ENCODE data around the gene TBL1X. TPM values are rescaled to one million over a fixed set of nuclear protein-coding genes. Genes with fewer than 3 reads are reported as not detected.

TBL1X gene
- polyA plus RNA-seq, 1 experiment: 24.9 TPM

DNA sequence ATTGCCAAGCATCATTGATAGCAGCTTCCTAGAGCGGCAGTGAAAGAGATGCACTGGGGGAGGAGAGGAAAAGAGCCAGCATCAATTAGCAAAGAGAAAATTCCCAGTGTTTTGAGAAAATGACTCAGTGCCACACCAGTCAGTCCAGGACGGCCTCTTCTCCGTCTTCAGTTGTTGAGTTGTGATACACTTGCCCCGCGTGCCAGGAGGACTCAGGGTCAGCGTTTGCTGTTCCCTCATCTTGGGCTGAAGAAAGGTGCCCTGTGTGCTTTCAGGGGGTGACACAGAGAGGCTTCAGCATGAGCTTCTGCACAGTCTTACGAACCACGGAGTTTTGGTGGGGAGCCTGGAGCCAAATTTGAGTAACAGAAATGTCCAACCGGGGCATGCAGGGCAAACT lies 218.5 kb downstream of the TBL1X start:
- Histone ChIP-seq H3K9me3 (ENCODE audit: control insufficient read depth, insufficient read depth, low read length) (no peaks in the 10 kb centered on the region), H3K4me3 (ENCODE audit: low read depth, low read length) (no peak overlapping the region), H3K27me3 (ENCODE audit: control insufficient read depth, insufficient read depth, low read length) (no peaks in the 10 kb centered on the region), H3K27ac (ENCODE audit: low read depth, low read length) (no peak overlapping the region)
- ChIA-PET POLR2A (no interaction called here), CTCF (interaction anchor here (0.9 kb wide), 1 partner anchor 866 kb away, joined by 3 read pairs; no protein-coding TSS in a partner anchor)
- no peak for TF ChIP-seq CTCF (IDR thresholded peaks at IDR 0.05; ENCODE audit: low read depth, low read length)
- no peak for DNase-seq (ENCODE audit: low read depth, low spot score)

- no peak for DNase-seq (ENCODE audit: low read depth, low spot score)
- no peak for TF ChIP-seq CTCF (IDR thresholded peaks at IDR 0.05; ENCODE audit: low read depth, low read length)
- Histone ChIP-seq H3K4me3 (ENCODE audit: low read depth, low read length) (no peak overlapping the region), H3K27me3 (ENCODE audit: control insufficient read depth, insufficient read depth, low read length) (no peaks in the 10 kb centered on the region), H3K9me3 (ENCODE audit: control insufficient read depth, insufficient read depth, low read length) (no peaks in the 10 kb centered on the region), H3K27ac (ENCODE audit: low read depth, low read length) (no peak overlapping the region)
- CTCF ChIA-PET: no interaction called here
- POLR2A ChIA-PET: no interaction called here
Observed at GRCh38 chrX:9687899-9688298, 223.0 kb downstream of the TBL1X start.

DNA sequence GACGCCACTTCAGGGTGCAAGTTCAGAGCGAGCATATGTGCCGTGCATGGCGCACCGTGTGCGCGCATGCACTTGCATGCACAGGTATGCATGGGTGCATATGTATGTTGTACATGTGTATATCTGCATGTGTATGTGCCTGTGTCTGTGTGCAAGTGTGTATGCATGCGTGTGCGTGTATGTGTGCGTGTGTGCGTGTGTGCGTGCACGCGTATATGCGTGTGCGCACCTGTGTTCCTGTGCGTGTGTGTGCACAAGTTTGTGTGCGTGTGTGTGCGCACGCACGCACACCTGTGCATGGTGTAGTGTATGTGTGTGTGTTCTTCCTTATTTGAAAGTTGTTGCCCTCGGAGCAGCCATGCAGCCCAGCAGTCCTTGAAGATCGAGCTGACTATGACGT lies 224.0 kb downstream of the TBL1X start:
- Histone ChIP-seq H3K27ac (ENCODE audit: low read depth, low read length) (no peak overlapping the region), H3K27me3 (ENCODE audit: control insufficient read depth, insufficient read depth, low read length) (no peaks in the 10 kb centered on the region), H3K9me3 (ENCODE audit: control insufficient read depth, insufficient read depth, low read length) (no peaks in the 10 kb centered on the region), H3K4me3 (ENCODE audit: low read depth, low read length) (no peak overlapping the region)
- POLR2A ChIA-PET: no interaction called here
- no peak for TF ChIP-seq CTCF (IDR thresholded peaks at IDR 0.05; ENCODE audit: low read depth, low read length)
- CTCF ChIA-PET: no interaction called here
- DNase-seq (ENCODE audit: low read depth, low spot score): no peak

DNA sequence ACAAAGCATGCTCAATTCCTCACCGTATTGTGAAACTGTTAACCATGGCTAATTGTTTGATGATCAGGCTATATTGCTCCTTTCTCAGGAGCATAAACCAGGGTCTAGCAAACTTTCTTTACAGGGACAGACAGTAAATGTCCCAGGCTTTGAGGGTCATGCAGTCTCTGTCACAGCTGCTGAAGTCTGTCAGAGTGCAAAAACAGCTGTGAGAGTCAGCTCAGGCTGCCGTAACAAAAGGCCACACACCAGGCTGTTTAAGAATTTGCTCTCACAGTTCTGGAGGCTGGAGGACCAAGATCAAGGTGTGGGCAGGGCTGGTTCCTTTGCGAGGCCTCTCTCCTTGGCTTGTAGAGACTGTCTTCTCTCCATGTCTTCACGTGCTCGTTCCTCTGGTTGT lies 225.2 kb downstream of the TBL1X start:
- POLR2A ChIA-PET: no interaction called here
- DNase-seq (ENCODE audit: low read depth, low spot score): no peak
- Histone ChIP-seq H3K27me3 (ENCODE audit: control insufficient read depth, insufficient read depth, low read length) (no peaks in the 10 kb centered on the region), H3K9me3 (ENCODE audit: control insufficient read depth, insufficient read depth, low read length) (no peaks in the 10 kb centered on the region), H3K4me3 (ENCODE audit: low read depth, low read length) (no peak overlapping the region), H3K27ac (ENCODE audit: low read depth, low read length) (no peak overlapping the region)
- TF ChIP-seq CTCF (IDR thresholded peaks at IDR 0.05; ENCODE audit: low read depth, low read length): no peak
- CTCF ChIA-PET: no interaction called here

DNA sequence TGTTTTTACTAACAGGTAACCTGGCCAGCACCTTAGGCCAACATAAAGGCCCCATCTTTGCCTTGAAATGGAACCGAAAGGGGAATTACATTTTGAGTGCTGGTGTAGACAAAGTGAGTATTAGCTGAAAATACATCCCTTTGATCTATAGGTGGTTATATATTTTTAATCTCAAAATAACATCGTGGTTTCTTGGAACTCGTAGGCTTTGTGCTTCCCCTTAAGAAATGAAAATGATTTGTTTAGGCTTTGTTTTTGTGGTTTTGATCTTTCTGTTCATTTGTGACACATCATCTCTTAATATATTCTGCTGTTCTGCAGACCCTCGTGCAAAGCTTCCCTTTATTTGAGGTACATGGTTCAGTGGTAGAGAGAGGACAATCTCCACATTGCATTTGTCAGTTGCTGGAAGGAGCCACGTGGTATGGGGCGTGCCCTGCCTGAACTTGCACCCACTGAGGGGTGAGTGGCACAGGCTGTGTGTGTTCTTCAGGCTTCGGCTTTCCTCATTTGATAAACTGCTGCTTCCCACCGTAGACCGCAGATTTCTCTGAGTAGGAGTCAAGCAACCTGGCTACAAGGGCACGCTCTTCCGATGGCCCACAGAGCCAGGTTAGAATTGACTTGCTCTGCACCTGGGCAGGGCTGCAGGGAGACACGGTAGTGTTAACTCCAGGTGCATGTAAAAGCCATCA lies 228.6 kb downstream of the TBL1X start:
- Histone ChIP-seq H3K9me3 (ENCODE audit: control insufficient read depth, insufficient read depth, low read length) (no peaks in the 10 kb centered on the region), H3K27me3 (ENCODE audit: control insufficient read depth, insufficient read depth, low read length) (no peaks in the 10 kb centered on the region), H3K27ac (ENCODE audit: low read depth, low read length) (no peak overlapping the region), H3K4me3 (ENCODE audit: low read depth, low read length) (no peak overlapping the region)
- ChIA-PET CTCF (no interaction called here), POLR2A (no interaction called here)
- DNase-seq (ENCODE audit: low read depth, low spot score): no peak
- TF ChIP-seq CTCF (IDR thresholded peaks at IDR 0.05; ENCODE audit: low read depth, low read length): no peak

Measured in AG04450 (cell line).